Caco-2 (cell line): ENCODE results near the gene ENOX1. TPM values are rescaled to one million over a fixed set of nuclear protein-coding genes. Genes with fewer than 3 reads are reported as not detected.

Experiments used
- BruUV-seq: library from RNA; stranded (reverse); fragments of 400-500 nt; replicated peaks from 2 replicates; lab custom pipeline; 2021; lab: Mats Ljungman, UMichigan
- CTCF ChIA-PET: fragments of 300-600 bp; sonication (Branson Sonifier 250); formaldehyde crosslinking; loops from one replicate; lab custom pipeline; 2022; ENCODE audit warnings: antibody characterized with exemption; lab: Charles Lee
- POLR2A ChIA-PET: fragments of 300-600 bp; sonication (Branson Sonifier 250); formaldehyde crosslinking; loops from one replicate; lab custom pipeline; 2022; ENCODE audit warnings: antibody characterized with exemption; lab: Charles Lee
- DNase-seq, 2 experiments: peaks; one replicate each; pipeline versions ENCODE4 v3.0.0 to v3.0.0-alpha.2; 2020 to 2022
- H3K27me3 ChIP-seq: replicated peaks from 2 replicates; pipeline ENCODE4 v1.6.0; 2011; ENCODE audit warnings: low read length; ENCODE audit not compliant: control insufficient read depth, insufficient read depth
- H3K36me3 ChIP-seq: 2 replicates; pipeline ENCODE4 v1.5.1; 2011; ENCODE audit warnings: low read length; ENCODE audit not compliant: control insufficient read depth, insufficient read depth
- H3K4me1 ChIP-seq: fragments of 250-450 bp; sonication (Bioruptor Pico); 2 replicates; pipeline ENCODE4 v1.5.1; 2020; ENCODE audit warnings: mild to moderate bottlenecking
- H3K4me3 ChIP-seq: 2 replicates; pipeline ENCODE4 v1.5.1; 2011; ENCODE audit warnings: low read depth, mild to moderate bottlenecking, control low read depth, low read length
- H3K9me3 ChIP-seq: fragments of 250-450 bp; sonication (Bioruptor Pico); 2 replicates; pipeline ENCODE4 v1.5.1; 2020; ENCODE audit warnings: mild to moderate bottlenecking, moderate library complexity
- H3K27ac Mint-ChIP-seq: one replicate; pipeline ENCODE4 v1.8.0; 2022; ENCODE audit warnings: mixed read lengths; ENCODE audit not compliant: unreplicated experiment
- H3K27me3 Mint-ChIP-seq: one replicate; pipeline ENCODE4 v1.8.0; 2022; ENCODE audit warnings: mixed read lengths; ENCODE audit not compliant: insufficient read depth, unreplicated experiment
- H3K36me3 Mint-ChIP-seq: one replicate; pipeline ENCODE4 v1.8.0; 2022; ENCODE audit warnings: mild to moderate bottlenecking, mixed read lengths; ENCODE audit not compliant: insufficient read depth, unreplicated experiment
- H3K4me1 Mint-ChIP-seq: one replicate; pipeline ENCODE4 v1.8.0; 2022; ENCODE audit warnings: low read depth, mixed read lengths; ENCODE audit not compliant: unreplicated experiment
- H3K4me3 Mint-ChIP-seq: one replicate; pipeline ENCODE4 v1.8.0; 2022; ENCODE audit warnings: mild to moderate bottlenecking, moderate library complexity, mixed read lengths; ENCODE audit not compliant: unreplicated experiment
- H3K9me3 Mint-ChIP-seq: one replicate; pipeline ENCODE4 v1.8.0; 2022; ENCODE audit warnings: mixed read lengths; ENCODE audit not compliant: unreplicated experiment
- CTCF ChIP-seq, 2 experiments: fragments of 200-600 bp in 1 of 2; IDR thresholded peaks; 1 replicate in 1 of 2; 2 replicates in 1 of 2; pipeline versions ENCODE4 v1.5.1 to v1.8.0; 2011 to 2022; ENCODE audit warnings: antibody characterized with exemption in 1 of 2, control low read depth in 1 of 2, inconsistent platforms in 1 of 2, low read depth in 1 of 2, low read length in 1 of 2, mild to moderate bottlenecking in 1 of 2, moderate library complexity in 1 of 2; ENCODE audit not compliant: insufficient read depth in 1 of 2, severe bottlenecking in 1 of 2, unreplicated experiment in 1 of 2
- intact Hi-C: fragments of 100-400 bp; cut with micrococcal nuclease; formaldehyde crosslinking; loops from one replicate; pipeline ENCODE4 v1.10.0; 2022; ENCODE audit not compliant: unreplicated experiment
- total RNA-seq: library from RNA; stranded (reverse); gene quantifications from 2 replicates; pipeline ENCODE4 v1.2.3, GENCODE V29; 2022

ENOX1 gene
- total RNA-seq, 1 experiment from 2014 or later, result 9.1 TPM

GRCh38 chr13:43664700-43665191, 122.0 kb downstream of the ENOX1 start:
- no peak for TF ChIP-seq CTCF (IDR thresholded peaks at IDR 0.05; ENCODE audit: insufficient read depth in 1 of 2, low read depth in 1 of 2, low read length in 1 of 2, severe bottlenecking in 1 of 2, unreplicated experiment in 1 of 2)
- Histone ChIP-seq H3K4me3 (no peak overlapping the region), H3K4me1 (peaks cover 61% of the 10 kb centered on the region), H3K27me3 (no peaks in the 10 kb centered on the region), H3K36me3 (no peaks in the 10 kb centered on the region), H3K9me3 (no peaks in the 10 kb centered on the region)
- POLR2A ChIA-PET, result no interaction called here
- peak; percentile 65 to 72 for DNase-seq
- no peak overlapping the region for H3K27ac Mint-ChIP-seq
- CTCF ChIA-PET, result no interaction called here
- intact Hi-C loops, result loop anchor here (2.0 to 10.0 kb wide), 3 partner anchors 22 to 362 kb away; partner anchors contain the start of genes CCDC122 and LACC1
- peaks cover 38% of the 10 kb centered on the region for H3K4me1 Mint-ChIP-seq
- BruUV-seq, result no TSS peak
- H3K4me3 Mint-ChIP-seq, result no peak overlapping the region
- H3K27me3 Mint-ChIP-seq, result no peaks in the 10 kb centered on the region
- H3K9me3 Mint-ChIP-seq, result no peaks in the 10 kb centered on the region
- no peaks in the 10 kb centered on the region for H3K36me3 Mint-ChIP-seq

- H3K36me3 ChIP-seq, result no peaks in the 10 kb centered on the region
- no peak for TF ChIP-seq CTCF (IDR thresholded peaks at IDR 0.05; ENCODE audit: insufficient read depth in 1 of 2, low read depth in 1 of 2, low read length in 1 of 2, severe bottlenecking in 1 of 2, unreplicated experiment in 1 of 2)
- intact Hi-C loops, result loop anchor here (2.0 to 10.0 kb wide), 2 partner anchors 23 to 211 kb away; partner anchors contain the start of genes CCDC122 and LACC1
- Mint-ChIP-seq H3K36me3 (no peaks in the 10 kb centered on the region), H3K9me3 (no peaks in the 10 kb centered on the region), H3K27ac (no peak overlapping the region), H3K27me3 (no peaks in the 10 kb centered on the region), H3K4me3 (no peak overlapping the region), H3K4me1 (peaks cover 38% of the 10 kb centered on the region)
- CTCF ChIA-PET, result interaction anchor here (0.6 kb wide), 1 partner anchor 1150 kb away, joined by 3 read pairs; no protein-coding TSS in a partner anchor
- BruUV-seq, result no TSS peak
- POLR2A ChIA-PET, result no interaction called here
- H3K9me3 ChIP-seq, result no peaks in the 10 kb centered on the region
- DNase-seq, result no peak
- H3K4me1 ChIP-seq, result peaks cover 61% of the 10 kb centered on the region
- H3K27me3 ChIP-seq, result no peaks in the 10 kb centered on the region
- no peak overlapping the region for H3K4me3 ChIP-seq
Measured at GRCh38 chr13:43663474-43664090, 123.2 kb downstream of the ENOX1 start.

- Mint-ChIP-seq H3K27me3 (no peaks in the 10 kb centered on the region), H3K4me1 (peaks cover 38% of the 10 kb centered on the region), H3K36me3 (no peaks in the 10 kb centered on the region), H3K9me3 (no peaks in the 10 kb centered on the region), H3K4me3 (no peak overlapping the region), H3K27ac (no peak overlapping the region)
- Histone ChIP-seq H3K4me3 (no peak overlapping the region), H3K36me3 (no peaks in the 10 kb centered on the region), H3K4me1 (peaks cover 56% of the 10 kb centered on the region), H3K9me3 (no peaks in the 10 kb centered on the region), H3K27me3 (no peaks in the 10 kb centered on the region)
- BruUV-seq, result no TSS peak
- CTCF ChIA-PET, result interaction anchor here (0.6 kb wide), 1 partner anchor 1151 kb away, joined by 3 read pairs; no protein-coding TSS in a partner anchor
- intact Hi-C loops, result loop anchor here (10.0 kb wide), 1 partner anchor 212 kb away; the partner anchor contains the start of genes CCDC122 and LACC1
- no peak for TF ChIP-seq CTCF (IDR thresholded peaks at IDR 0.05; ENCODE audit: insufficient read depth in 1 of 2, low read depth in 1 of 2, low read length in 1 of 2, severe bottlenecking in 1 of 2, unreplicated experiment in 1 of 2)
- DNase-seq, result no peak
- POLR2A ChIA-PET, result no interaction called here
Measured at GRCh38 chr13:43662976-43663375, 123.8 kb downstream of the ENOX1 start.
